Liver (tissue), 9 donors: ENCODE measurements around the gene HOXB13. TPM values are rescaled to one million over a fixed set of nuclear protein-coding genes. Genes with fewer than 3 reads are reported as not detected.

Source experiments
- DNase-seq: peaks from one replicate; pipeline ENCODE4 v3.0.0-alpha.2; 2017; ENCODE audit warnings: low spot score
- H3K27ac ChIP-seq, 2 donors: one replicate each; pipeline ENCODE4 v1.7.0; 2013; ENCODE audit warnings: inconsistent platforms in 2 of 2, low read length in 2 of 2, control low read depth in 1 of 2, low read depth in 1 of 2, mild to moderate bottlenecking in 1 of 2
- H3K27me3 ChIP-seq, 4 donors: one replicate each; pipeline versions ENCODE4 v1.6.1 to v1.7.0; 2013; ENCODE audit warnings: low read length in 3 of 4, inconsistent platforms in 1 of 4, mild to moderate bottlenecking in 1 of 4, moderate library complexity in 1 of 4; ENCODE audit not compliant: control insufficient read depth in 4 of 4, insufficient read depth in 4 of 4
- H3K36me3 ChIP-seq, 4 donors: one replicate each; pipeline versions ENCODE4 v1.6.1 to v1.7.0; 2013; ENCODE audit warnings: low read length in 3 of 4, mild to moderate bottlenecking in 3 of 4, low read depth in 1 of 4, moderate library complexity in 1 of 4; ENCODE audit not compliant: control insufficient read depth in 4 of 4, insufficient read depth in 3 of 4
- H3K4me1 ChIP-seq, 4 donors: one replicate each; pipeline versions ENCODE4 v1.6.1 to v1.7.0; 2013; ENCODE audit warnings: low read length in 3 of 4, mild to moderate bottlenecking in 3 of 4, moderate library complexity in 1 of 4; ENCODE audit not compliant: control insufficient read depth in 4 of 4, insufficient read depth in 4 of 4
- H3K4me3 ChIP-seq, 3 donors: one replicate each; pipeline versions ENCODE4 v1.6.1 to v1.7.0; 2013; ENCODE audit warnings: low read length in 3 of 3, control low read depth in 1 of 3, low read depth in 1 of 3, mild to moderate bottlenecking in 1 of 3
- H3K9ac ChIP-seq, 2 donors: one replicate each; pipeline ENCODE4 v1.7.0; 2013; ENCODE audit warnings: low read length in 2 of 2, mild to moderate bottlenecking in 2 of 2, moderate library complexity in 2 of 2, control low read depth in 1 of 2, low read depth in 1 of 2
- H3K9me3 ChIP-seq, 4 donors: one replicate each; pipeline versions ENCODE4 v1.6.1 to v1.7.0; 2013; ENCODE audit warnings: low read length in 3 of 4; ENCODE audit not compliant: control insufficient read depth in 4 of 4
- ATF3 ChIP-seq: IDR thresholded peaks from 2 replicates; pipeline ENCODE4 v1.6.1; 2016; ENCODE audit warnings: antibody characterized with exemption
- EGR1 ChIP-seq, 2 donors: IDR thresholded peaks; 2 replicates each; pipeline ENCODE4 v1.6.1; 2016 to 2018; ENCODE audit warnings: antibody characterized with exemption in 2 of 2, low read depth in 2 of 2
- FOXA1 ChIP-seq: IDR thresholded peaks from 2 replicates; pipeline ENCODE4 v1.6.1; 2016; ENCODE audit warnings: antibody characterized with exemption
- FOXA2 ChIP-seq: IDR thresholded peaks from 2 replicates; pipeline ENCODE4 v1.6.1; 2016; ENCODE audit warnings: antibody characterized with exemption
- GABPA ChIP-seq, 2 donors: IDR thresholded peaks in 1 of 2; conservative IDR thresholded peaks in 1 of 2; 2 replicates each; pipeline ENCODE4 v1.6.1; 2016; ENCODE audit warnings: antibody characterized with exemption in 2 of 2, mild to moderate bottlenecking in 1 of 2, moderate library complexity in 1 of 2
- HNF4A ChIP-seq, 2 donors: conservative IDR thresholded peaks; 2 replicates each; pipeline ENCODE4 v1.6.1; 2016; ENCODE audit warnings: antibody characterized with exemption in 2 of 2, mild to moderate bottlenecking in 2 of 2
- HNF4G ChIP-seq: IDR thresholded peaks from 2 replicates; pipeline ENCODE4 v1.6.1; 2016; ENCODE audit warnings: antibody characterized with exemption
- JUND ChIP-seq, 2 donors: IDR thresholded peaks; 2 replicates each; pipeline ENCODE4 v1.6.1; 2016; ENCODE audit warnings: antibody characterized with exemption in 2 of 2
- MAX ChIP-seq: IDR thresholded peaks from 2 replicates; pipeline ENCODE4 v1.6.1; 2016; ENCODE audit warnings: antibody characterized with exemption
- NR2F2 ChIP-seq: IDR thresholded peaks from 2 replicates; pipeline ENCODE4 v1.6.1; 2016; ENCODE audit warnings: antibody characterized with exemption
- RAD21 ChIP-seq, 2 donors: IDR thresholded peaks; 2 replicates each; pipeline ENCODE4 v1.6.1; 2016; ENCODE audit warnings: antibody characterized with exemption in 2 of 2, mild to moderate bottlenecking in 2 of 2
- REST ChIP-seq: IDR thresholded peaks from 2 replicates; pipeline ENCODE4 v1.6.1; 2016; ENCODE audit warnings: antibody characterized with exemption, mild to moderate bottlenecking
- RXRA ChIP-seq, 2 donors: IDR thresholded peaks; 2 replicates each; pipeline ENCODE4 v1.6.1; 2017 to 2018; ENCODE audit warnings: antibody characterized with exemption in 2 of 2, mild to moderate bottlenecking in 1 of 2
- SP1 ChIP-seq: IDR thresholded peaks from 2 replicates; pipeline ENCODE4 v1.6.1; 2018; ENCODE audit warnings: antibody characterized with exemption, mild to moderate bottlenecking
- TAF1 ChIP-seq: conservative IDR thresholded peaks from 2 replicates; pipeline ENCODE4 v1.6.1; 2016; ENCODE audit warnings: antibody characterized with exemption, mild to moderate bottlenecking
- YY1 ChIP-seq: IDR thresholded peaks from 2 replicates; pipeline ENCODE4 v1.6.1; 2016; ENCODE audit warnings: antibody characterized with exemption, mild to moderate bottlenecking
- ZBTB33 ChIP-seq: IDR thresholded peaks from 2 replicates; pipeline ENCODE4 v1.6.1; 2016; ENCODE audit warnings: antibody characterized with exemption
- WGBS: extraction: QIAGEN DNeasy Blood & Tissue Kit; methylation state at CpG from one replicate; pipeline ENCODE4 v1.1.7; 2013; 5-methylcytosine and 5-hydroxymethylcytosine counted together
- polyA plus RNA-seq, 2 donors: library from polyadenylated mRNA; stranded (reverse) in 1 of 2; unstranded in 1 of 2; fragments of 200-250 nt in 1 of 2; fragments of >200 nt in 1 of 2; fragmentation: Nextera tagmentation in 1 of 2; extraction: Ambion mirVana in 1 of 2; gene quantifications; one replicate each; pipeline versions ENCODE4 v1.2.1 to v1.2.3, GENCODE V29; 2013 to 2015
- total RNA-seq, 2 donors: library from RNA; depleted of rRNA; stranded (reverse); fragments of >200 nt; gene quantifications; one replicate each; pipeline ENCODE4 v1.2.3, GENCODE V29; 2014
- donor health status: healthy.
- donor health status: healthy.
- donor health status: healthy.
- donor health status: healthy.
- donor health status: healthy.

The HOXB13 gene
- total and polyA plus RNA-seq, 4 donors = not detected

GRCh38 chr17:48721009-48721402 is 7.5 kb downstream of the HOXB13 start (continued):
- TF ChIP-seq ZBTB33 (no peak), GABPA (IDR thresholded peaks at IDR 0.05 in 1 of 2, conservative IDR thresholded peaks at IDR 0.05 in 1 of 2) (no peak), ATF3 (no peak), JUND (IDR thresholded peaks at IDR 0.05) (no peak), HNF4G (no peak), HNF4A (conservative IDR thresholded peaks at IDR 0.05) (no peak), SP1 (no peak), FOXA2 (no peak), TAF1 (no peak), NR2F2 (no peak)

GRCh38 chr17:48720266-48721008 is 8.1 kb downstream of the HOXB13 start:
- Histone ChIP-seq H3K4me1 (peaks cover 0 to 26% (median 5%) of the 10 kb centered on the region in 4 donors), H3K27ac (no peak overlapping the region), H3K9ac (no peak overlapping the region), H3K36me3 (no peaks in the 10 kb centered on the region), H3K9me3 (peaks cover 0 to 11% (median 0%) of the 10 kb centered on the region in 4 donors), H3K4me3 (no peak overlapping the region), H3K27me3 (peaks cover 8 to 49% (median 28%) of the 10 kb centered on the region in 4 donors)
- DNase-seq = no peak
- no peak for TF ChIP-seq NR2F2
- TF ChIP-seq GABPA (IDR thresholded peaks at IDR 0.05 in 1 of 2, conservative IDR thresholded peaks at IDR 0.05 in 1 of 2) = no peak
- TF ChIP-seq YY1 = no peak
- WGBS = 25% methylated on average over 11 of the region's 11 CpGs

- H3K27ac ChIP-seq = no peak overlapping the region
- DNase-seq = no peak
- TF ChIP-seq FOXA1 = no peak
- TF ChIP-seq JUND (IDR thresholded peaks at IDR 0.05) = no peak
- TF ChIP-seq EGR1 (IDR thresholded peaks at IDR 0.05; ENCODE audit: low read depth in 2 of 2) = no peak
- no peak for TF ChIP-seq SP1
- no peak for TF ChIP-seq YY1
- no peak for TF ChIP-seq RXRA (IDR thresholded peaks at IDR 0.05)
- TF ChIP-seq HNF4A (conservative IDR thresholded peaks at IDR 0.05) = no peak
- TF ChIP-seq MAX = no peak
- no peak for TF ChIP-seq ATF3
- TF ChIP-seq HNF4G = no peak
- TF ChIP-seq RAD21 (IDR thresholded peaks at IDR 0.05) = no peak
- TF ChIP-seq NR2F2 = no peak
- no peak for TF ChIP-seq TAF1
- TF ChIP-seq GABPA (IDR thresholded peaks at IDR 0.05 in 1 of 2, conservative IDR thresholded peaks at IDR 0.05 in 1 of 2) = no peak
- no peak for TF ChIP-seq REST
- TF ChIP-seq FOXA2 = no peak
- TF ChIP-seq ZBTB33 = no peak
- peaks cover 8 to 45% (median 26%) of the 10 kb centered on the region in 4 donors for H3K27me3 ChIP-seq
- peaks cover 0 to 24% (median 3%) of the 10 kb centered on the region in 4 donors for H3K4me1 ChIP-seq
- WGBS = 7% methylated on average over 37 of the region's 37 CpGs
- H3K9me3 ChIP-seq = peaks cover 0 to 11% (median 0%) of the 10 kb centered on the region in 4 donors
- H3K9ac ChIP-seq = no peak overlapping the region
- H3K36me3 ChIP-seq = no peaks in the 10 kb centered on the region
- H3K4me3 ChIP-seq = no peak overlapping the region
Measured at GRCh38 chr17:48719642-48720265, 8.8 kb downstream of the HOXB13 start.
